ENCODE data around the gene RGS19. TPM values are rescaled to one million over a fixed set of nuclear protein-coding genes. Genes with fewer than 3 reads are reported as not detected.

RGS19 gene
- total RNA-seq, 1 donor from 2014 or later, result 18.7 TPM

DNA sequence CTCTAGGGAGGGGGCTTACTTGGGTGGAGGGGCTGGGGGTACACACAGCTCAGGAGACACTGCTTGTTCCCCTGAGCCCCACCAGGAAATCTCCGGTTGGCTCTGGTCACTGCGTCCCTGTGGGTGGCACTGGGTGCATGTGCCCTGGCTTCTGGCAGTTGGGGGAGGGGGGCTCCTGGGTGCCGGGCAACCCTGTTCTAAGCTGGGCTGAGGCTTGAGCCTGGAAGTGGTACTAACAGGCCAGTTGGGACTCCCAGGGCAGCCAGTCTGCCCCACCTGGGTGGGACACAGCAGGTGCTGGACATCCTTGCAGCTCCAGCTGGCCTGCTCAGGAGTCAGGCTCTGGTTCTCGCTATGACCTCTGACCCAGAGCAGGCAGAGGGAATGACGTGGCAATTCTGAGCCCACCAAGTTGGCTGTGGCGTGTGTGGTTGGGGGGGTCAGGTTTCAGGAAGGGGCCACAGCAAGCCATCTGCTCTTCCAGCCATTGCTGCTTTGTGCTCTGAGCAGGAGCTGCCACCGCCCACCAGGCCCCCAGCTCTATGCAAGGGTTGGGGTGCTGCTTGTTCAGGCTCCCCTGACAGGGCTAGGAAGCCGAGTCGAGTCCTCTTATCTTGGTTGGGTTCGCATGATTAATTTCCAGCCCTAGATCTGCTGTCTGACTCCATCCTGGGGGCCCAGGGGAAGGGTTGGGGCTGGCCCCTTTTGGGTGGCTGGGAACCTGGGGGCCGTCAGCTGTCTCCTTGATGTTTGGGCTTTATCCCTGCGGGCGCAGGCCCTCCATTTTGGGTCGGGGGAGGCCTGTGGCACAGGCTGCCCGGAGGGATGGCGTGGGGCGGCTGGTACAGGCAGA, 42.7 kb downstream of the RGS19 start:
- DNase-seq (ENCODE audit: low read depth in 2 of 2), result peak in 1 of 2 donors; percentile 29

DNA sequence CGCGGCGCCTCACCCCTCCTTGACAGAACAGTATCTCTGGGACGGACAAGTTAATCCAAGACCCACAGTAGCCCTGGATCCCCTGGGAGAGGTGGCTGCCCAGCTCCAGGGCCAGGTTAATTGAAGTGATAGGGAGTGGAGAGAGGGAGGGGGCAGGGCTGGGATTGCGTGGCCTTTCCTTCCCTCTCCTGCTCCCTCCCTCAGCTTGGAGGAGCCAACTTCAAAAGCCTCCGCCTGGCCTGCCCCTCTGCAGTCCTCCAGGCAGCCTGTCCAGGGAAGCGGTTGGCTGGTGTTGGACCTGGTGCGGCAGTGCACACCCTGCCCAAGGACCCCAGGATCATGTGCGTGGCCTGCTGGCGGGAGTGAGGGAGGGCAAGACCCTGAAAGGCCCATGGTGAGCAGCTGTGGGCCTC, 43.4 kb downstream of the RGS19 start, which contains the start of gene C20orf204:
C20orf204 (plus strand) TSS at position 250 of the 413 bp plus-strand sequence; CDS start at position 392, 142 bp downstream.
- no peak for DNase-seq (ENCODE audit: low read depth in 2 of 2)

- DNase-seq (ENCODE audit: low read depth in 2 of 2), result no peak
These were observed 44.0 kb downstream of the RGS19 start for GRCh38 chr20:64035066-64035932.

- DNase-seq (ENCODE audit: low read depth in 2 of 2), result no peak
These were observed 45.3 kb downstream of the RGS19 start for GRCh38 chr20:64033981-64034493.

GRCh38 chr20:64032706-64033624, 46.4 kb downstream of the RGS19 start:
- no peak for DNase-seq (ENCODE audit: low read depth in 2 of 2)

GRCh38 chr20:64031822-64032314, 47.5 kb downstream of the RGS19 start:
- no peak for DNase-seq (ENCODE audit: low read depth in 2 of 2)

GRCh38 chr20:64030371-64031134, 48.8 kb downstream of the RGS19 start:
- no peak for DNase-seq (ENCODE audit: low read depth in 2 of 2)

GRCh38 chr20:64029293-64030117, 49.8 kb downstream of the RGS19 start:
- DNase-seq (ENCODE audit: low read depth in 2 of 2), result no peak

- no peak for DNase-seq (ENCODE audit: low read depth in 2 of 2)
These were observed 51.2 kb downstream of the RGS19 start for GRCh38 chr20:64027981-64028685.

- no peak for DNase-seq (ENCODE audit: low read depth in 2 of 2)
These were observed 53.4 kb downstream of the RGS19 start for GRCh38 chr20:64025826-64026412.

DNA sequence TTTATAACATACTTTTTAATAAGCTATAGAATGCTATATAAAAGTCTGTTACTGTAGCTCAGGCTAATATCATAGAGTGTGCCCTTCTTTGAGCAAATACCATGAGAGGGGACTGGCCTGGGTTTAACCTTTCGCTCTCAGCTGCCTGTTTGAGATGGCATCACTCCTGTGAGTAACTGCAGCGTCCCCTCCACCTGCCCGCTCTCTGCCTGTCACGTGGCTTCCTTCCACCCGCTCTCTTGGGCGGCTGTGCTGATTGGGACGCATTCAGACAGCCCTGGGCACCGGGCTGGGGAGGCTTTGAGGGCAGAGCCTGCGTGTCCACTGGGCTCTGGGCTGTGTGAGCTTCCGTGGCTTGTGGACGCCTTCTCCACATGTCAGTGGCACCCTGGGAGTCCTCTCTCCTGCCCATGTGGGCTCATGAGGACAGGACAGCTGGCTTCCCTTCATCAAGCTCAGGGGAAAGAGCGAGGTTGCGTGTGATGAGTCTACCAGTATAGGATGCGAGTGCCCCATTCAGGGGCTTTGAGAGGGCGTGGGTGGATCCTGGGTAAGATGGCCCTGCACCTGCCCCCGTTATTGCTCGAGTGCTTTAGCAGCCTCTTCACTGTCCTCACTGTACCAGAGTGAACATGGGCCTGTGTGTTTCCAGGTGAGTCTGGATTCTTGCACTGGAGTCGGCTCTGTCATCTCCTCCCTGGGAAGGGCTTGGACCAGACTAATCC, 54.1 kb downstream of the RGS19 start:
- DNase-seq (ENCODE audit: low read depth in 2 of 2), result no peak

DNA sequence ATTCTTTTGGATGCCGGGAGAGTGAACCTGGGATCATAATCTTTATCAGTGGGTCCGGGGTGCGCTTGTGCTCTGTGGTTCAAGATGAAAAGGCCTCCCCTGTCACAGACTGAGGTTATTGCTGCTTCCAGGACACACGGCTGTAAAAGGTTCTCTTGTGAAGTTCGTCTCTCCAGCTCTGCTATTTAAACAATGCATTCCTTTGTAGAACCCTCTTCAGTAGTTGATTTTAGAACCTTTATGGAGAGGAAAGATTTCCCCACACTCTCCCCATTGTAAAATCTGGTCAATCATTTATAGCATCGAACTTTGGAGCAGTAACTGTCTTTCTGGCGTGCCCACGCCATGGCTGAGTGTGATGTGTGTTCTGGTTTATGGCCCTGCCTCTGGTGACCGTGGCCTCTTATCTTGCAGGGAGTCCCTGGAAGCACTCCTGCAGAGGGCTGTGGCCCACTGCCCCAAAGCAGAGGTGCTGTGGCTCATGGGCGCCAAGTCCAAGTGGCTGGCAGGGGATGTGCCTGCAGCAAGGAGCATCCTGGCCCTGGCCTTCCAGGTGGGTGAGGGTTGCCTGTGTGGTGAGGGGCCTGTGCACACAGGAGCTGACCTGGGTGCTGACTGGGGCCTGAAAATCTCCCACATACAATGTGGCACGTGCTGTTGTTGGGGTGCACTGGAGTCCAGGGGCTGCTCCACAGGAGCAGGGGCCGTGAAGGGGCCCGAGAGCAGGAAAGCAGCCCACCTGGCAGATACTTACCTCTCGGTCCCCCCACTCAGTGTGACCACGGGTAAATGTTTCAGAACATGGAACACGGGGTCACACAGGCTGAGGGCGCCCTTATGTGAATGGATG, 55.0 kb downstream of the RGS19 start:
- no peak for DNase-seq (ENCODE audit: low read depth in 2 of 2)

DNA sequence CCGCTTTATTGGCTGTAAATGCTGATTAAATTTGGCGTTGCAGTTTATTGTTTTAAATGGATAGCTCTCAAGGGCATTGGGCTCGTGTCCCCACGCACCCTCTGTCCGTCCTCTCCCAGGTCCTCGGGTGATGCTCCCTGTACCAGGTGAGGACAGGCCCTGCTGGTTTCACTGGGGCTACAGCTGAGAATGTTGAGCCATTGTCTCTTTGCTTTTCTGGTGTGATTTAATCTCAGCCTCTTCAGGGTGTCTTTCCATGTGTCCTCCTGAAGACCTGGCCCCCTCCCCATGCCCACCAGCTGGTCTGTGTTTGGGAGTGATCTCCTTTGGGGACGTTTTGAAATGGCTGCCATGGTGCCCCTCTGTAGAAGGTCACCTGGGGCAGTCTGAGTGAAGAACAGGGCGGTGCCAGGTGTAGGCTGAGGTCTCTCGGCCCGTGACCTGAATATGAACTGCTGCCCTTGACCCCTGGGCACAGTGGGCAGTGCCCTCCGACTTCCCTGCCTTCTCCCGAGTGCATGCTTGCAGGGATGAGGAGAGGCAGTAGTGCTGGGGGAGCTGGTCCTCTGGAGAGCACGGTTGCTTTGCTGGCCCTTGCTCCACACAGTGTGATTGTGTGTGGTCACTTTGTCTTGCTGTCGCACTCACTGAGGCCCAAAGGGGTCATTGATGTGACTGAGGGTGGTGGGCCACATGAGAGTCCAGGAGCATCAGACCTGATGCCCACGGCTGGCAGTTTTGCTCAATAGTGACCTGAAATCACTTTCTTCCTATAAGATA, 55.8 kb downstream of the RGS19 start:
- no peak for DNase-seq (ENCODE audit: low read depth in 2 of 2)
